GM19240 (cell line): ENCODE data around the gene OR10K1.
"Not testable (repeated sequence)": the region's sequence is repeated elsewhere in the genome, so short reads cannot be mapped to it uniquely, and the experiment has no call there.

ENCODE experiments used
- DNase-seq: peaks from one replicate; pipeline ENCODE4 v3.0.0; 2011; ENCODE audit warnings: low spot score; ENCODE audit not compliant: insufficient read length

The OR10K1 gene

GRCh38 chr1:158461534-158461933 lies at the start of gene OR10K1:
Gene OR10K1 (plus strand): TSS chr1:158461834. CDS start chr1:158465562, 3,728 bp downstream.
- DNase-seq: no peak

GRCh38 chr1:158414651-158415345 lies 46.8 kb upstream of the OR10K1 start:
- DNase-seq: no peak

GRCh38 chr1:158417586-158417985 lies 44.0 kb upstream of the OR10K1 start:
- DNase-seq: no peak

- no peak for DNase-seq
These were observed 39.4 kb upstream of the OR10K1 start for GRCh38 chr1:158422212-158422611.

- no peak for DNase-seq
These were observed 36.6 kb upstream of the OR10K1 start for GRCh38 chr1:158425027-158425426.

GRCh38 chr1:158426137-158426536 lies 35.5 kb upstream of the OR10K1 start, which contains the start of gene OR10K2:
Gene OR10K2 (minus strand): TSS chr1:158426237. CDS start chr1:158420866, 5,371 bp downstream.
- DNase-seq: no peak

GRCh38 chr1:158430163-158430562 lies 31.5 kb upstream of the OR10K1 start:
- DNase-seq: not testable (repeated sequence)

- DNase-seq: no peak
These were observed 26.9 kb upstream of the OR10K1 start for GRCh38 chr1:158434741-158435140.

- DNase-seq: no peak
These were observed 16.3 kb upstream of the OR10K1 start for GRCh38 chr1:158445376-158445775.

- DNase-seq: no peak
These were observed 7.1 kb upstream of the OR10K1 start for GRCh38 chr1:158454537-158454936.

GRCh38 chr1:158457246-158457645 lies 4.4 kb upstream of the OR10K1 start:
- no peak for DNase-seq

GRCh38 chr1:158458263-158458662 lies 3.4 kb upstream of the OR10K1 start:
- no peak for DNase-seq

- no peak for DNase-seq
These were observed 10.3 kb downstream of the OR10K1 start, which contains the start of gene OR10R2 for GRCh38 chr1:158471920-158472319. Gene OR10R2 (plus strand): TSS chr1:158472220. CDS start chr1:158472326, 106 bp downstream.

GRCh38 chr1:158485455-158485854 lies 23.8 kb downstream of the OR10K1 start:
- DNase-seq: no peak

GRCh38 chr1:158491316-158491715 lies 29.7 kb downstream of the OR10K1 start:
- no peak for DNase-seq

GRCh38 chr1:158493054-158493453 lies 31.4 kb downstream of the OR10K1 start:
- DNase-seq: no peak

GRCh38 chr1:158494796-158495195 lies 33.2 kb downstream of the OR10K1 start:
- DNase-seq: no peak

- no peak for DNase-seq
These were observed 34.7 kb downstream of the OR10K1 start for GRCh38 chr1:158496374-158496773.

GRCh38 chr1:158506369-158506987 lies 44.8 kb downstream of the OR10K1 start:
- DNase-seq: no peak

GRCh38 chr1:158507511-158507910 lies 45.9 kb downstream of the OR10K1 start:
- no peak for DNase-seq

- no peak for DNase-seq
These were observed 48.0 kb downstream of the OR10K1 start for GRCh38 chr1:158509471-158510156.

- no peak for DNase-seq
These were observed 55.3 kb downstream of the OR10K1 start for GRCh38 chr1:158516966-158517365.
